Muscle of leg (tissue), 11 donors: ENCODE measurements around the gene RTN4R. TPM values are rescaled to one million over a fixed set of nuclear protein-coding genes. Genes with fewer than 3 reads are reported as not detected.

Experiments
- DNase-seq: peaks from one replicate; pipeline ENCODE4 v3.0.0; 2013
- H3K27ac ChIP-seq: one replicate; pipeline ENCODE4 v1.5.1; 2013; ENCODE audit warnings: mild to moderate bottlenecking, low read length, control low read depth
- H3K27me3 ChIP-seq: one replicate; pipeline ENCODE4 v1.6.1; 2013; ENCODE audit warnings: low read length; ENCODE audit not compliant: control insufficient read depth, insufficient read depth
- H3K36me3 ChIP-seq: one replicate; pipeline ENCODE4 v1.6.1; 2013; ENCODE audit warnings: low read length; ENCODE audit not compliant: control insufficient read depth, insufficient read depth
- H3K4me1 ChIP-seq: one replicate; pipeline ENCODE4 v1.6.1; 2013; ENCODE audit warnings: low read length; ENCODE audit not compliant: control insufficient read depth, insufficient read depth
- H3K4me3 ChIP-seq: one replicate; pipeline ENCODE4 v1.5.1; 2013; ENCODE audit warnings: low read length, control low read depth
- H3K9me3 ChIP-seq: replicated peaks from 2 replicates; pipeline ENCODE4 v1.6.1; 2013; ENCODE audit warnings: low read depth, low read length; ENCODE audit not compliant: control insufficient read depth
- WGBS: methylation state at CpG from one replicate; pipeline ENCODE4 v1.1.5; 2013; ENCODE audit warnings: missing lambda C conversion rate; ENCODE audit not compliant: insufficient coverage; 5-methylcytosine and 5-hydroxymethylcytosine counted together
- polyA plus RNA-seq, 8 donors: library from polyadenylated mRNA; unstranded; fragments of 120-200 nt; gene quantifications; one replicate each; pipeline versions ENCODE4 v1.2.1 to v1.2.3, GENCODE V29; 2013; ENCODE audit warnings: inconsistent platforms in 1 of 8, low replicate concordance in 1 of 8; ENCODE audit not compliant: insufficient read length in 8 of 8, insufficient read depth in 1 of 8
- total RNA-seq: library from RNA; stranded (reverse); fragments of 120-200 nt; gene quantifications from one replicate; pipeline ENCODE4 v1.2.4, GENCODE V29; 2013

RTN4R gene
- total and polyA plus RNA-seq, 9 donors: 7.3 to 19.0 (median 13.5) TPM

DNA sequence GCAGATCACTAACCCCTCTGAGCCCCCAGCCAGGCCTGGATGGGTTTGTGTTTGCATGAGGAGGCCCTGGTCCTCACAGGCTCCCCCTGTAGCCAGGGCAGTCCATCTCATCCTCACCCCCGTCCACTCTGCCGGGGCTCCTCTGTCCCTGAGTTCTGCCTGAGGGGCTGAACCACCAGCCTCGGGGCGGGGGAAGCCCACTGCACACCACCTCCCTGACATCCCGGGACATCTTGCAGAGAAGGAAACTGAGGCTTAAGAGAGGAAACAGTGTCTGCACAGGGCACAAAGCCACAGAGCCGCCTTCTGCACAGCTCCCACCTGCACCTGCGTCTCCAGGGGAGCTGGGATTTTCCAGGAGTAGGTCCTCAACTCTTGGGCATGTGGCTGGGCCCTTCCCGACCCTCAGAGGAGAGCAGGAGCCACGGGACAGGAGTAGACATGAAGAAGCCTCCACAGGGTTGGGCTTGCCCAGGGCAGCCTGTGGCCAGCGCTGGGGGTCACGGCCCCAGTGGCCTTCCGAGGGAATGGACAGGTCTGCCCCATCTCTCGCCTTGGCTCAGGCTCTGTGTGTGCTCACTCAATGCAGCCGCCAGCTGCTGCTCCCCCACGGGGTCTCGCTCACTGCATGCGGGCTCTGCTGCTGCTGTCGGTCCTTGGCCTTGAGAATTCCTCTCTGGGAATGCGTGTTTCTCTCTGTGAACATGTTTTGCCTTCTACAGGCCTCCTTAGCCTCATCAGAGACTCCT lies 71.8 kb downstream of the RTN4R start:
- WGBS: 51% methylated on average over 17 of the region's 19 CpGs
- peaks cover 5% of the 10 kb centered on the region for H3K27me3 ChIP-seq

DNA sequence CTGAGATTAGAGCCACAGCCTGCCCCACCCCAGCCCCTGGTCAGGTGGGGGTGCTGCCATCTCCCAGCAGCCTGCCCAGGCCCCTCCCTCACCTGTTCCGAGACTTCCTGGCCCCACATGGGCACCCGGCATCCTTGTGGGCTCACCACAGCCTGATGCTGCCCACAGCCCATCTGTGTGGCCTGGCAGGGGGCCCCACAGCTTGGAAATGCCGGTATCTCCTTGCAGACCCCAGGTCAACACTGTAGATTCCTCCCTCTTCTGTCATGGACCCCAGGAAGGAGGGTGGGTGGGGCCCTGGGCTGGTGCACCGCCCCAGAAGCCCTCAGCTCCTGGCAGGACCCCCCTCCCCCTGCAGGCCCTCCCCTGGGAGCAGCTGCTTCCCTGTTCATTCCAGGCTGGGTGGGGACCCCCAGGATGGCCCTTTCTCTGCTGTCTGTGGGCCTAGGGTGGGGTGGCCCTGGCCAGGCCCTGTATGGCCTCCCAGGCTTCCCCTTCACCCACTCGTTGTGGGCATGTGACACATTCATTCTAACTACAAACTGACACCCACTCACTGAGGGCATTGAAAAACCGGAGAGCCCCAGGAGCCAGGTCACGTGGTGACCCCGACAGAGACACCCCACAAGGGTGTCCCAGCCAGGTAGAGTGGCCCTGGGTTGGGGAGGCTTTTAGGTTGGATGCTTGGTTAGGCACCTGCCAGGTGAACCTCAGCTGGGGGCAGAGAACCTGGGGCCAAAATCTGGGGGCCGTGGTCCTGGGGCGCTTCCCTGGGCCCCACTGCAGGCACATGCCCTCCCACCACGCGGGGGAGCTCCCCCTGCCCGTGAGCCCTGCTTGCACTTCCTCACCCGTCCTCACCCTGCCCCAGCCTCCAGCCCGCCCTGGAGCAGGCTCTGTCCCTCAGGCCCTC lies 73.2 kb downstream of the RTN4R start:
- WGBS: 71% methylated on average over 11 of the region's 15 CpGs
- no peak overlapping the region for H3K27ac ChIP-seq
- H3K4me1 ChIP-seq: peaks cover 4% of the 10 kb centered on the region
- peaks cover 5% of the 10 kb centered on the region for H3K27me3 ChIP-seq
- no peaks in the 10 kb centered on the region for H3K36me3 ChIP-seq
- H3K9me3 ChIP-seq: no peaks in the 10 kb centered on the region
- H3K4me3 ChIP-seq: no peak overlapping the region
- DNase-seq: no peak

More for the DNA sequence above, 71.8 kb downstream of the RTN4R start:
- Histone ChIP-seq H3K9me3 (no peaks in the 10 kb centered on the region), H3K36me3 (no peaks in the 10 kb centered on the region), H3K4me1 (peaks cover 9% of the 10 kb centered on the region), H3K4me3 (no peak overlapping the region), H3K27ac (no peak overlapping the region)
- DNase-seq: no peak

DNA sequence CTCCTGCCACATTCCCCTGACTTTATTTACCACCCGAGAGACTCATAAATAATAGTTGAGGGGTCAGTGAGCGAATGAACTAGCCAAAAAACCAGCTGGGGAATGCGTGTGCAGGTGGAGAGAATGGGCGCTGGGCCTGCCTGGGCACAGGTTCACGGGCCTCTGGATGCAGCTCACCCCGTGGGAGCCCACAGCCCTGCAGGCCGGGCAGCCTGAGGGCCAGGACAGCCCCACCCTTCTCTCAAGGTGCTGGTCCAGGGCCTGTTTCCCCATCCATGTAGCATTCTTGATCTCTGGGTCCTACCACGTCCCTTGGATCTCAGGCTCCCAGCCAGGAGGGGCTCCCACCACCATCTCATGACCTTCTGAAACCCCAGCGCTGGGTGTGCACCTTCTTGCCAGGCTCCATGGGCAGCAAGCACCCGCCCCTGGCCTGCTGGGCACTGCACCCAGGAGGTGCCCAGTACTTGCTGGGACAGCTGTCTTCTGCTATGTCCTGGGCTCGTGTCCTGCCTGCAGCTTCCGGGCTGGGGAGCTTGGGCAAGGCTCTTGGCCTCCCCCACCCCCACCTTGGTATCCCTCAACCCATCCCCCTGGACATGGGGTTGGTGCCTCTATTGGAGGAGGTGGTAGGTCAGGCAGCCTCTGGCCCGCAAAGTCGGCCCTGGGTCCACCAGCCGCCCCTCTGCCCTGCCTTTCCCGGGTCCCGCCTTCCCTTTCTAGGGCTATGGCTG lies 74.2 kb downstream of the RTN4R start:
- no peak overlapping the region for H3K27ac ChIP-seq
- no peaks in the 10 kb centered on the region for H3K9me3 ChIP-seq
- no peak overlapping the region for H3K4me3 ChIP-seq
- DNase-seq: no peak
- no peaks in the 10 kb centered on the region for H3K36me3 ChIP-seq
- H3K4me1 ChIP-seq: peaks cover 4% of the 10 kb centered on the region
- WGBS: 79% methylated on average over 11 of the region's 17 CpGs
- peaks cover 5% of the 10 kb centered on the region for H3K27me3 ChIP-seq

DNA sequence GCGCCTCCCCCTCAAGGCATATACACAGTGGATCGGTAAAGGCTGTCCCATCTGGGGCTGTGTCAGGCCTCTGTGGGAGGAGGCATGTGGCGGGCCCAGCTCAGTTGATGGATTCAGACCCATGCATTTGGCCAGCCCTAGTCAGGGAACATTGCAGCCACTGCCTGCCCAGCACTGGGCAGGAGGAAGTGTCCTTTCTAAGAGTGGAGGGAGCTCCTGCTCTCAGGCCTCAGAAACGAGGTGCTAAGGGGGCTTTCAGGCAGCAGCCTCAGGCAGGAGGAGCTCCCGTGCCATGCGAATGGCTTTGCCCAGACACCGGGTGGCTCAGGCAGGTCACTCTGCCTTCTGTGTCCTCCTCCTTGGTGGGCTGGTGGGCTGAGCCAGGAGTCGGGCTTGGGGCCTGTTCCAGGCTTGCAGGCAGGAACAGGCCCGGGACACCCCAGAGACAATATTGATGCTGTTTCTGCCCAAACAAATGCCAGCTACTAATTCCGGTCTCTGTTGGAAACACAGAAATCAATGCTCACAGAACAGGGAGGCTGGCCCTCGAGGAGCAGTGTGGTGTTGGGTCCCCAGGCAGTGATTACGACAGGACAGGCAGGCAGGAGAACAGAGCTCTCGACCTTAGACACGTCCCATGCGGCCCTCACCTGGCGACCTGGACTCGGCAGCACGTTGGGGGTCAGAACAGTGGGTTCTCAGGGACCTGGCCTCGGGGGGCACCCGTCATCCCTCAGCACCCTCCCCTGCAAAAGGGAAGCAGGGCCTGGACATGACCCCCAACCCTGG lies 75.0 kb downstream of the RTN4R start:
- Histone ChIP-seq H3K4me3 (no peak overlapping the region), H3K4me1 (peaks cover 7% of the 10 kb centered on the region), H3K27ac (no peak overlapping the region), H3K9me3 (no peaks in the 10 kb centered on the region), H3K36me3 (no peaks in the 10 kb centered on the region), H3K27me3 (peaks cover 5% of the 10 kb centered on the region)
- WGBS: 73% methylated on average over 17 of the region's 20 CpGs
- DNase-seq: no peak

DNA sequence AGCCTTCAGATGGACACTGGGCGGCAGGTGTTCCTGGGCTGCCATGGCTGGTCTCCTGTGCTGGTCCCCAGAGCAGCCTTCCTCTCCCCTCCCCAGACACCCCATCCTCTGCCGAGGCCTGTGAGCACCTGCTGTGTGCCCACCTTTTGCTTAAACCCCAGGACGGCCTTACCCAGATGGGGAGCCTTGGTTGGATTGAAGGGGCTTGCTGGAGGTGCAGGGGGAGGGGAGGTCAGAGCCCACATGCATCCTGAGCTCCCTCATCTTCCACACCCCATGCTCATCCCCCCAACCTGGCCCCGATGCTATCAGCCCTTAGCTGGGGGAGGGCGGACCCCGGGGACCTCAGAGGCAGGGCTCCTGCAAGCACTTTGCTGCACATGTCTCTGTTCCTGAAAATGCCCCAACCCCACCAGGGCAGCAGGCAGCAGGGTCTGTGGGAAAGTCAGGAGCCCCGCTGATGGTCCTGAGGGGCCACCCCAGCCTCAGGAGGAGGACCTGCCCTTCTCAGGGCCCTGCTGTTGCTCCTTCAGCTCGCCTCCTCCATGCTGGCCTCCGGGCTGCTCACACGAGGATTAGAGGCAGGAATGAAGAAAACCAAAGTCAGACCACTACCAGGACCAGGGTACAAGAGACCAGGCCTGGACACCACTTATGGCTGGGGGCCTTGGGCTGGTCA lies 75.7 kb downstream of the RTN4R start:
- Histone ChIP-seq H3K27ac (no peak overlapping the region), H3K4me1 (peaks cover 11% of the 10 kb centered on the region), H3K9me3 (no peaks in the 10 kb centered on the region), H3K4me3 (no peak overlapping the region), H3K36me3 (no peaks in the 10 kb centered on the region), H3K27me3 (peaks cover 5% of the 10 kb centered on the region)
- WGBS: 48% methylated on average over 2 of the region's 10 CpGs
- no peak for DNase-seq

DNA sequence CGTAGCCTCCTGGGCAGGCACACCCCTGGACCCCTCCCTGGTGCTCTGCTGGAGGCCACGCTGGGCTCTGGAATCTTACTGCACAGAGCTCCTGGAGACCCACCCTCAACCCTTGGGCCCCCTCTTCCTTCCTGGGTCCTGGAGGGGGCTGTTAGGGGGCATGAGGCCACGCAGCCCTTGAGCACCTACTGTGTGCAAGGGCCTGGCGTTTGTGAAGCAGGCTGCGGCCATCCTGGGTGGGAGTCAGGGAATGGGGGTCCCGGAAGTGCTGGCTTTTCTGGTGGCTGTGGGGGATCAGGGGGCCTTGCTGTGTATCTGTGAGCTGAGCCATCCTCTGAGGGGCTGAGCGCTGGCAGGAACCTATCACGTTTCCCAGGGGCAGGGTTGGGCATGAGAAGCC lies 76.3 kb downstream of the RTN4R start:
- peaks cover 10% of the 10 kb centered on the region for H3K4me1 ChIP-seq
- DNase-seq: no peak
- H3K4me3 ChIP-seq: no peak overlapping the region
- no peaks in the 10 kb centered on the region for H3K36me3 ChIP-seq
- no peak overlapping the region for H3K27ac ChIP-seq
- H3K27me3 ChIP-seq: peaks cover 5% of the 10 kb centered on the region
- H3K9me3 ChIP-seq: no peaks in the 10 kb centered on the region
- 62% methylated on average over 4 of the region's 8 CpGs for WGBS

Other genes with a start within 250 kb of the RTN4R start
- gene TANGO2, start 247.2 kb downstream of the RTN4R start, total RNA-seq: 10.9 TPM
- 10 to 100 TPM in 3 of 8 donors, 1 to 10 TPM in 5; 7.7 to 11.6 (median 9.0) TPM for gene TANGO2, start 247.2 kb downstream of the RTN4R start, polyA plus RNA-seq
- 27.1 TPM for gene DGCR8, start 188.1 kb downstream of the RTN4R start, total RNA-seq
- 10 to 100 TPM; 31.7 to 48.7 (median 39.6) TPM for gene DGCR8, start 188.1 kb downstream of the RTN4R start, polyA plus RNA-seq
- gene RANBP1, start 152.2 kb downstream of the RTN4R start, total RNA-seq: 129 TPM
- gene RANBP1, start 152.2 kb downstream of the RTN4R start, polyA plus RNA-seq: 100 to 1,000 TPM; 106 to 127 (median 115) TPM
- 44.2 TPM for gene TRMT2A, start 151.1 kb downstream of the RTN4R start, total RNA-seq
- gene TRMT2A, start 151.1 kb downstream of the RTN4R start, polyA plus RNA-seq: 10 to 100 TPM; 32.2 to 54.6 (median 47.1) TPM
- gene ZDHHC8, start 136.5 kb downstream of the RTN4R start, total RNA-seq: 13.7 TPM
- 10 to 100 TPM; 34.8 to 52.8 (median 42.7) TPM for gene ZDHHC8, start 136.5 kb downstream of the RTN4R start, polyA plus RNA-seq
- 0.93 TPM for gene CCDC188, start 117.3 kb downstream of the RTN4R start, total RNA-seq
- gene CCDC188, start 117.3 kb downstream of the RTN4R start, polyA plus RNA-seq: 1 to 10 TPM in 6 of 8 donors, under 1 TPM in 2; 0.84 to 2.8 (median 1.7) TPM
- 72.1 TPM for gene DGCR6L, start 51.7 kb upstream of the RTN4R start, total RNA-seq
- gene DGCR6L, start 51.7 kb upstream of the RTN4R start, polyA plus RNA-seq: 100 to 1,000 TPM in 2 of 8 donors, 10 to 100 TPM in 6; 60.9 to 152 (median 81.1) TPM
- gene ZNF74, start 125.8 kb upstream of the RTN4R start, total RNA-seq: 12.6 TPM
- 10 to 100 TPM; 11.7 to 24.4 (median 16.9) TPM for gene ZNF74, start 125.8 kb upstream of the RTN4R start, polyA plus RNA-seq
- 8.9 TPM for gene SCARF2, start 169.5 kb upstream of the RTN4R start, total RNA-seq
- 10 to 100 TPM; 11.8 to 22.9 (median 20.1) TPM for gene SCARF2, start 169.5 kb upstream of the RTN4R start, polyA plus RNA-seq
- gene KLHL22, start 227.5 kb upstream of the RTN4R start, total RNA-seq: 37.4 TPM
- 10 to 100 TPM; 31.3 to 39.9 (median 34.6) TPM for gene KLHL22, start 227.5 kb upstream of the RTN4R start, polyA plus RNA-seq
- gene MED15, start 239.3 kb upstream of the RTN4R start, total RNA-seq: 15.3 TPM
- gene MED15, start 239.3 kb upstream of the RTN4R start, polyA plus RNA-seq: 10 to 100 TPM; 33.2 to 52.4 (median 42.9) TPM